Measurements from ENCODE around the gene MYO18B.
A peak's percentile ranks its signal among the peaks of the same experiment; 100 is the strongest.

DNA sequence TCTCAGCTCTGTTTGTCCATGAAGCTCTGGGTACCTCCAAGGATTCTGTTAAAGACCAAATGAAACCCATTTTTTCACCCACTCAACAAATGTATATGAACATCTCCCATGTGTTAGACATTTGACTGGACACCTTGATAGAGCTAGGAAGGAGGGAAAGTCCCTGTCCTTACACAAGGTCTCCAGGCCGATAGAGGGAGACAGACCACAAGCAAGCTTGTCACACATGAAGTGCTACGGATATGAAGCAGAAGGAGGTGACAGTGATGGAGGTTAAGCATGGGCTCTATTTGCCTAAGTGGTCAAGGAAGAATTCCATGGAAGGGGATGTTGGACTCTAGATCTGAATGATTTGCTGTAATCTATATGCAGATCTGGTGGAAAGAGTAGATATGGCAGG is 138.5 kb downstream of the MYO18B start:
- TF ChIP-seq, protein P1, sequence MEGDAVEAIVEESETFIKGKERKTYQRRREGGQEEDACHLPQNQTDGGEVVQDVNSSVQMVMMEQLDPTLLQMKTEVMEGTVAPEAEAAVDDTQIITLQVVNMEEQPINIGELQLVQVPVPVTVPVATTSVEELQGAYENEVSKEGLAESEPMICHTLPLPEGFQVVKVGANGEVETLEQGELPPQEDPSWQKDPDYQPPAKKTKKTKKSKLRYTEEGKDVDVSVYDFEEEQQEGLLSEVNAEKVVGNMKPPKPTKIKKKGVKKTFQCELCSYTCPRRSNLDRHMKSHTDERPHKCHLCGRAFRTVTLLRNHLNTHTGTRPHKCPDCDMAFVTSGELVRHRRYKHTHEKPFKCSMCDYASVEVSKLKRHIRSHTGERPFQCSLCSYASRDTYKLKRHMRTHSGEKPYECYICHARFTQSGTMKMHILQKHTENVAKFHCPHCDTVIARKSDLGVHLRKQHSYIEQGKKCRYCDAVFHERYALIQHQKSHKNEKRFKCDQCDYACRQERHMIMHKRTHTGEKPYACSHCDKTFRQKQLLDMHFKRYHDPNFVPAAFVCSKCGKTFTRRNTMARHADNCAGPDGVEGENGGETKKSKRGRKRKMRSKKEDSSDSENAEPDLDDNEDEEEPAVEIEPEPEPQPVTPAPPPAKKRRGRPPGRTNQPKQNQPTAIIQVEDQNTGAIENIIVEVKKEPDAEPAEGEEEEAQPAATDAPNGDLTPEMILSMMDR (IDR thresholded peaks at IDR 0.05; ENCODE audit: low read depth, low read length): peak; percentile 68
- TF ChIP-seq EZH2phosphoT487 (IDR thresholded peaks at IDR 0.05; ENCODE audit: low read depth): no peak
